Activated naive CD4-positive, alpha-beta T cell treated with anti-CD3 and anti-CD28 coated beads, Interleukin-2, amount 50 U/mL, for 24 hours (primary cell): ENCODE data around the gene NR2F6.

ENCODE experiments used
- H3K27ac Mint-ChIP-seq: one replicate; pipeline ENCODE4 v1.8.0; 2021; ENCODE audit warnings: mild to moderate bottlenecking, mixed read lengths
- H3K27me3 Mint-ChIP-seq: one replicate; pipeline ENCODE4 v1.8.0; 2021; ENCODE audit warnings: mixed read lengths
- H3K36me3 Mint-ChIP-seq: one replicate; pipeline ENCODE4 v1.8.0; 2021; ENCODE audit warnings: mixed read lengths
- H3K4me1 Mint-ChIP-seq: one replicate; pipeline ENCODE4 v1.8.0; 2021; ENCODE audit warnings: mixed read lengths
- H3K4me3 Mint-ChIP-seq: one replicate; pipeline ENCODE4 v1.8.0; 2021; ENCODE audit warnings: mild to moderate bottlenecking, mixed read lengths
- H3K9me3 Mint-ChIP-seq: one replicate; pipeline ENCODE4 v1.8.0; 2021; ENCODE audit warnings: mixed read lengths

The NR2F6 gene

DNA sequence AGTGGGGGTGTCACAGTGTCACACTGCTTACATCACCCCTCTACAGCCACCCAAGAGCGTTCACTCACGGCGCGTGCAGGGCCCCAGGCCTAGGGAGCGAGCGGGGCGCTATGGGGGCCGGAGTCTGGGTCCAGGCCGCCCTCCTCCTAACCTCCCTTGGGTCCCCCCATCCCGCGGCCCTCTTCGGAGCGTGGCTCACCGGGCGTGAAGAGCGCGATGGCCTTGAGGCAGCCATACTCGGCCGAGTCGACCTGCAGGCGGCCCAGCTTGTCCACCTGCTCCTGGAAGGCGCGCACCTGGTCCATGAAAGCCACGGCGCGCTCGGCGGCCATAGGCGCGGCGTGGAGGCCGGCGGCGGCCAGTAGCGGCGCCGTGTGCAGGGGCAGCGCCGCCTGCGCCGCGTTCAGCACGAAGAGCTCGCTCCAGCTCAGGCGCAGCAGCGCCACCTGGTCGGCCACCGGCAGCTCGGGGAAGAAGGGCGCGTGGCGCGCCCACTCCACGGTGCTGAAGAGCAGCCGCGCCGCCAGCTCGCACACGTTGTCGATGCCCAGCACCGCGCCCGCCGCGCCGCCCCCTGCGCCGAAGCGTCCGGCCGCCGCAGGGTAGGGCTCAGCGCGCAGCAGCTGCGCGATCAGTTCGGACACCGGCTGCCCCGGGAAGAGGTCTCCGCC is 10.3 kb downstream of the NR2F6 start:
- peak overlapping the region; percentile 84 for H3K4me3 Mint-ChIP-seq
- peak overlapping the region; percentile 80 for H3K27ac Mint-ChIP-seq
- peaks cover 15% of the 10 kb centered on the region for H3K4me1 Mint-ChIP-seq
- H3K9me3 Mint-ChIP-seq: no peaks in the 10 kb centered on the region
- no peaks in the 10 kb centered on the region for H3K27me3 Mint-ChIP-seq
- H3K36me3 Mint-ChIP-seq: no peaks in the 10 kb centered on the region

DNA sequence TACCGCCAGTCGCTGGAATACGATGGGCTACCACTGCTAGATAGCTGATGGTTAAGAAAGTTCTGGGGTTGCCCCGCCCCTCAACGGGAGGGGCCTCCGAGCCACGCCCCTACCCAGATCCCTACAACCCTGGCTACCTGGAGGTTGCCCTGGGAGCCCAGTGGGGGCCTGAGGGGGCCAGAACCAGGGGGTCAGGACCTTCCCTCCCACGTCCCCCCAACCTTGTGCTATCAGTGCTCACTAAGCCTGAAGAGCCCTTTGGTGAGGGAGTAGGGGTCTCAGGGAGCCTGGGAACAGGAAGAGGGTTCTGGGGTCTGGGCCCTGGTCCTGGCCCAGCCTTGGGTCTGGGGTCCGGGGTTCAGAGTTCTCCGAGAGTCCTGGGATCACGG is 10.8 kb downstream of the NR2F6 start:
- H3K4me3 Mint-ChIP-seq: peak overlapping the region; percentile 84
- no peaks in the 10 kb centered on the region for H3K9me3 Mint-ChIP-seq
- H3K4me1 Mint-ChIP-seq: peaks cover 15% of the 10 kb centered on the region
- no peaks in the 10 kb centered on the region for H3K27me3 Mint-ChIP-seq
- H3K27ac Mint-ChIP-seq: peak overlapping the region; percentile 80
- no peaks in the 10 kb centered on the region for H3K36me3 Mint-ChIP-seq

DNA sequence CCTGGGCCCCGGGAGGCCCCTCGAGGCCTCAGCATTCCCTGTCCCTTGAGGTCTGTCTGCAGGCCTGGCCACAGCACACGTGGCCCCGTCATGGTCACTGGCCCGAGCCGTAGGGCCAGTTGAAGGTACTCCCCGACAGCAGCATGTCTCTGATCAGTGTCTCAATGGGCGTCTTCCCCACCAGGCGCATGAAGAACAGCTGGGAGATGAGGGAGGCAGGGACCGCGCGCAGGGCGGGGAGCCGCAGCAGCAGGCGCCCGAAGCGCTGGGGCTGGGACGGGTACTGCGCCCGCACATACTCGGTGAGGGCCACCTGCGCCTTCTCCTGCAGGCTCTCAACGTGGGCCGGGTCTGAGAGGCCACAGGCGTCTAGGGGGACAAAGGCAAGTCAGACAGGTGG is 13.5 kb downstream of the NR2F6 start:
- Mint-ChIP-seq H3K4me3 (no peak overlapping the region), H3K27ac (no peak overlapping the region)

DNA sequence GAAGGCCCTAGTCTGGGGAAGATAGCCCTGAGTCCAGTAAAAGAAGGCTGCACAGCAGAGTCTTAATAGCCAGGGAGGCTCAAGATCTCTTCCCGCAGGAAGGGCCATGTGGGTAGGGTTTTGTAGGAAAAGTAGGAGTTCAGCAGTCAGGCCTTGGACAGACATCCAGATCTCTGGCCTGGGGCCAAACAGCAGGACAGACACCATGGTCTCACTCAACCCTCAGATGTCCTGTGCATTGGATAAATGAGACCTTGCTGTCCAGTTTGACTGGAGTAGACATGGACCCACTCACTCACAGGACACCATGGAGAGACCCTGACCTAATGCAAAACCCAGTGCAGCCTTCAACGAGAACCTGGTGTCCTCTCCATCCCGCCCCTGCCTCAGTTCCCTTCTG is 15.8 kb downstream of the NR2F6 start:
- H3K4me1 Mint-ChIP-seq: peaks cover 15% of the 10 kb centered on the region
- no peak overlapping the region for H3K4me3 Mint-ChIP-seq
- H3K27ac Mint-ChIP-seq: no peak overlapping the region
- no peaks in the 10 kb centered on the region for H3K27me3 Mint-ChIP-seq
- no peaks in the 10 kb centered on the region for H3K36me3 Mint-ChIP-seq
- H3K9me3 Mint-ChIP-seq: no peaks in the 10 kb centered on the region

More for the DNA sequence above, 13.5 kb downstream of the NR2F6 start:
- no peaks in the 10 kb centered on the region for H3K9me3 Mint-ChIP-seq
- H3K27me3 Mint-ChIP-seq: no peaks in the 10 kb centered on the region
- no peaks in the 10 kb centered on the region for H3K36me3 Mint-ChIP-seq
- H3K4me1 Mint-ChIP-seq: peaks cover 11% of the 10 kb centered on the region

DNA sequence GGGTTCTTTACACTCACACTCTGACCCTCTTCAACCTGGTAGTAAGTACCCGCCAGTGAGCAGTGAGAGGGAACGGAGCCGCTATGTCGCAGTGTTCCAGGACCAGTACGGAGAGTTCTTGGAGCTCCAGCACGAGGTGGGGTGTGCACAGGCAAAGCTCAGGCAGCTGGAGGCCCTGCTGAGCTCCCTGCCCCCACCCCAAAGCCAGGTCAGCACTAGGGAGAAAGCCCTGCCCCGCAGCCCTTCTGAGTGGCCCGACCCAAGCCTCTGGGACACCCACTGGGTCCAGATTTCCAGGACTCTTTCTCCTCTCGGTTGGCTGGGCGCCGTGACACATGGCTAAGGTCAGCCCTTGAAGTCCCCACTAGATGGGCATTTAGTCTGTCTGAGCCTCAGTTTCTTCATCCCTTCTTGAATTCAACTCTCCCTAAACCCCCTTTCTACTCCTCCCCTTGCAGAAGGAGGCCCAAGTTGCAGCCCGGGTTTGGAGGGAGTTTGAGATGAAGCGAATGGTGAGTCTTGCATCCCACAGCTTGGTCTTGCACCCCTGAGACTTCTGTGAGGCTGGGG is 17.8 kb downstream of the NR2F6 start:
- Mint-ChIP-seq H3K27ac (peak overlapping the region; percentile 35), H3K9me3 (no peaks in the 10 kb centered on the region), H3K4me1 (peaks cover 4% of the 10 kb centered on the region), H3K27me3 (no peaks in the 10 kb centered on the region), H3K4me3 (peak overlapping the region; percentile 30), H3K36me3 (no peaks in the 10 kb centered on the region)

DNA sequence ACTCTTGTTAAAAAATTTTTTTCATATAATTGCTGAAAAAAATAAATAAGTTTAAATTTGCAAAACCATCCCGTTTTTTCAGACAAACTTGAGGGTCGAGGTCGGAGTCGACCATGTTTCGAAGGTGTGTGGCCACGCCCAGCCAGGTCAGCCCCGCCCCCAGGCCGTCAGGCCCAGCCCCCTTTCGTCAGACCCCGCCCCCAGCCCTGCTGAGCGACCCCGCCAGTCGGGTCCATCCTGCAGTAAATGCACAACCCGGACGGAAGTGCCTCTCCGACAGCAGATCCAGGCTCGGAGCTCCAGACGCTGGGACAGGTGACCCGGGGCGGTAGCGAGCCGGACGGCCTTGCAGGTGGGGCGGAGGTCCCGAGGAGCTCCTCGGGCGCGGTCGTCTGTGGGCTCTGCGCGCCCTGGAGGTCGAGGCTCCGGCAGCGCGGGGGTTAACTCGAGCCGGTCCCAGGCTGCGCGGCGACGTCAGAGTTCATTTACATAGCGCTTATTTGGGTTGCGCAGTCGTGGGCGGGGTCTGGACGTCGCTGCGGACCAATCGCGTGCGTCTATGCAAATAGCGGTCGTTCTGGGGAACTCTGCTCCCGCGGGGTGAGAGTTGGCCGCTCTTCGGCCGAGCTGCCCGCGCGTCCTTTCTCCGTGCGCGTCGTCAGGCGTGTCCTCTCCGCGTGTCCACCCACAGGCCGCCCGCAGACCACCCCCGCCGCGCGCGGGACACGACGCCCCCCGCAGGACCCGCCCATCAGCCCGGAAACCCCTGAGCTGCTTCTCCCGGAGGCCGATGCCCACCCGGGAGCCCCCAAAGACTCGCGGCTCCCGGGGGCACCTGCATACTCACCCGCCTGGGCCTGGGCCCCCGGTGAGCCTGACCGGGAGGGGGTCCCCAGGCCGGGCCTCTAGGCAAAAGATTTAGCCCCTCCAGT is 19.5 kb downstream of the NR2F6 start, which contains the start of gene OCEL1:
TSS of gene OCEL1 (plus strand) at position 225 of the 932 bp plus-strand sequence. CDS start at position 247, 22 bp downstream.
- Mint-ChIP-seq H3K4me1 (peaks cover 4% of the 10 kb centered on the region), H3K9me3 (no peaks in the 10 kb centered on the region), H3K4me3 (peak within 1 kb of the TSS; percentile 86)

DNA sequence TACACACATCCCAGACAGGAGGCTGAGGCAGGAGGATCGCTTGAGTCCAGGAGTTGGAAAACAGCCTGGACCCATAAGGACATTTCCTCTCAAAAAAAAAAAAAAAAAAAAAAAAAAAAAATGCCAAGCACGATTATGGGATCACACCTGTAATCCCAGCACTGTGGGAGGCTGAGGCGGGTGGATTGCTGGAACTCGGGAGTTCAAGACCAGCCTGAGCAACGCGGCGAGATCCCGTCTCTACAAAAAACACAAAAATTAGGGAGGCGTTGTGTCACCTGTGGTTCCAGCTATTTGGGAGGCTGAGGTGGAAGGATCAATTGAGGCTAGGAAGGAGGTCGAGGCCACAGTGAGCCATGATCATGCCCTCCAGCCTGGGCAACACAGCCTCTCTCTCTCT is 20.7 kb downstream of the NR2F6 start:
- H3K27ac Mint-ChIP-seq: no peak overlapping the region
- H3K9me3 Mint-ChIP-seq: no peaks in the 10 kb centered on the region
- H3K4me3 Mint-ChIP-seq: peak overlapping the region; percentile 36
- no peaks in the 10 kb centered on the region for H3K27me3 Mint-ChIP-seq
- no peaks in the 10 kb centered on the region for H3K36me3 Mint-ChIP-seq
- peaks cover 4% of the 10 kb centered on the region for H3K4me1 Mint-ChIP-seq

More for the DNA sequence above, 19.5 kb downstream of the NR2F6 start, which contains the start of gene OCEL1:
- no peaks in the 10 kb centered on the region for H3K27me3 Mint-ChIP-seq
- H3K27ac Mint-ChIP-seq: peak within 1 kb of the TSS; percentile 82
- no peaks in the 10 kb centered on the region for H3K36me3 Mint-ChIP-seq

DNA sequence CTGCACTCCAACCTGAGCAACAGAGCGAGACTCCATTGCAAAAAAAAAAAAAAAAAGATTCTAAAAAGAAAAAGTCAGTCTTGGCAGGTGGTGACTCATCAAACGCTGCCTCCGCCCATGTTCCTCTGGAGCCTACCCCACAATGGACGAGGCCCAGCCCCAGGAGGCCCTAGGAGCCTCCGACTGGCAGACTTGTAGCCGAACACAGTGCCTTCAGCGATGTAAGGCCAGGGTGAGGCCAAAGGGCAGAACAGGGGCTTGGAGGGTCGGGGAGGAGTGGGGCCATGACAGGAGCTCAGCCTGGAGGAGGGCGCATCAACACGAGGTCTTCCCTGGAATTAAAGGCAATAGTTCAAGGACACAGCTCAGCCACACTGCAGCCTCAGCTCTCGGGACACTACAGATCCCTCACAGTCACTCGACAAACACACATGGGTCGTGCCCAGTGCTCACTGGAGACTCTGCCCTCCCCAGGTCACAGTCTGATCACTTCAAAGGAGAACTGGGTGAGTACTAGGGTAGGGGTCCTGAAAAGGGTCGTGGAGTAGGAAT is 25.4 kb downstream of the NR2F6 start:
- Mint-ChIP-seq H3K27ac (no peak overlapping the region), H3K4me1 (peaks cover 7% of the 10 kb centered on the region), H3K4me3 (no peak overlapping the region), H3K27me3 (no peaks in the 10 kb centered on the region), H3K9me3 (no peaks in the 10 kb centered on the region), H3K36me3 (peaks cover 9% of the 10 kb centered on the region)

DNA sequence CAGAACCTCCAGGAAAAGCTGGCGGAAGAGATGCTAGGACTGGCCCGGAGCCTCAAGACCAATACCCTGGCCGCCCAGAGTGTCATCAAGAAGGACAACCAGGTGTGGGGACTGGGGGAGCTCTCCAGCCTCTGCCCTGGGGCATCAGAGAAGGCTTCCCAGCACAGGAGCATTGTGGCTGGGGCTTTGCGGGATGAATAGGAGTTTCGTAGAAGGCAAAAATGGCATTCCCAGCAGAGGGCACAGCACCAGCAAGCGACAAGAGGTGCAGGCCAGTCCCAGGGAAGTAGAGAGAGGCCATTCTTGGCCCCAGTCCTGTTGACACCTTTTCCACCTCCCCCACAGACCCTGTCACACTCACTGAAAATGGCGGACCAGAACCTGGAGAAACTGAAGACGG is 26.4 kb downstream of the NR2F6 start:
- H3K4me3 Mint-ChIP-seq: no peak overlapping the region
- H3K27ac Mint-ChIP-seq: no peak overlapping the region

DNA sequence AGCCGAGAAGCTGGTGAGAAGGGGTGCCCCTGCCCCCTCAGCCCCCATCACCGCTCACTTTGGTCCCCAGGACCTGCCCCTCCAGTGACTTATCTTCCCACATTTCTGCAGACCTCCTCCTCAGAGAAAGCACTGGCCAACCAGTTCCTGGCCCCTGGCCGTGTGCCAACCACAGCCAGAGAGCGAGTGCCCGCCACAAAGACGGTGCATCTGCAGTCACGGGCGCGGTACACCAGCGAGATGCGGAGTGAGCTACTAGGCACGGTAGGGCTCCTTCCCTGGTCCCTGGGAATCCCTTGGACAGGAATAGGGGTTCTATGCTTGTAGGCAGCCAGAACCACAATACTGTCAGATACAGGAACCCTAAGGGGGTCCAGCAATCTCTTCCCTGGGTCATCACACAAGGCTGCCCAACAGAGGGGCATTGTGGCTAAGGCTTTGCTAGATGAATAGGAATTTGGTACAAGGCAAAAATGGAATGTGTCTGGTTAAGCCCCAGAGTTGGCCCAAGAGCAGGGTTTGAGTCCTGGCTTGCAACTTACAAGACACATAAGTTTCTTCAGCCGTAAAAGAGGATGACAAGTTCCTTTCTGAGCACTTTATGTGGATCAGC is 29.6 kb downstream of the NR2F6 start:
- peak overlapping the region; percentile 95 for H3K4me3 Mint-ChIP-seq
- no peaks in the 10 kb centered on the region for H3K27me3 Mint-ChIP-seq
- peaks cover 14% of the 10 kb centered on the region for H3K36me3 Mint-ChIP-seq
- H3K27ac Mint-ChIP-seq: peak overlapping the region; percentile 65
- H3K4me1 Mint-ChIP-seq: peaks cover 15% of the 10 kb centered on the region
- H3K9me3 Mint-ChIP-seq: no peaks in the 10 kb centered on the region

More for the DNA sequence above, 26.4 kb downstream of the NR2F6 start:
- no peaks in the 10 kb centered on the region for H3K27me3 Mint-ChIP-seq
- peaks cover 12% of the 10 kb centered on the region for H3K36me3 Mint-ChIP-seq
- H3K4me1 Mint-ChIP-seq: peaks cover 15% of the 10 kb centered on the region
- H3K9me3 Mint-ChIP-seq: no peaks in the 10 kb centered on the region

DNA sequence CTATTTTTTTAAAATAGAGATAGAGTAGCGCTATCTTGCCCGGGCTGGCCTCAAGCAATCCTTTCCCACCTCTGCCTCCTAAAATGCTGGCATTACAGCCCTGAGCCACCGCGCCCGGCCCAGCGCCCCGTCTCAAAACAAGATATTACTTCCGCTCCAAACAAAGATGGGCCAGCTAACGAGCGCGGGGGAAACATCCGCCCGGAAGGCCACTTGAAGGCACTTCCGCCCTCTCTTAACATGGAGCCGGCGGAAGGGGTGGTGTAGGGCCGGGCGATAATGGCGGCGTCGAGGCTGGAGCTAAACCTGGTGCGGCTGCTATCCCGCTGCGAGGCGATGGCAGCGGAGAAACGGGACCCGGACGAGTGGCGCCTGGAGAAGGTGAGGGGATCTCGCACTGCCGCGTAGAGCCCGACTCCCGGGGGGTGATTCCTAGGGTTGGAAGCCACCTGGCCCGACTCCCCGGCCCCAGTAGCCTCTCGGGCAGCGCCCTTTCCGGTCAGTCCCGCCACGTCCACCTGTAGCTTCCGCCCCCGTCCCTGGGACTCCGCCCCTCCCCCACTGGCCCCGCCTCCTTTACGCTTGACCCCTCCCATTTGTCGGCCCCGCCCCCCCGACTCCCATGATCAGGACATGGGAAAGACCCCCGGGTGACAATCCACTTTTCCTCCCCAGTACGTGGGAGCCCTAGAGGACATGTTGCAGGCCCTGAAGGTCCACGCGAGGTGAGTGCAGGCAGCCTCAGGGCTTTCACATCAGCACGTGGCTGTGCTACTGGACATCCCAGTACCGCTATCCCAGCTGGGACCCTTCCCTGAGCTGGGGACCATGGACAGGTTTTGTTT is 30.4 kb downstream of the NR2F6 start, which contains the start of gene USE1:
TSS of gene USE1 (plus strand) at position 231 of the 845 bp plus-strand sequence. CDS start at position 280, 49 bp downstream.
- H3K4me1 Mint-ChIP-seq: peaks cover 15% of the 10 kb centered on the region
- H3K4me3 Mint-ChIP-seq: peak within 1 kb of the TSS; percentile 95
- H3K9me3 Mint-ChIP-seq: no peaks in the 10 kb centered on the region
- peaks cover 14% of the 10 kb centered on the region for H3K36me3 Mint-ChIP-seq
- H3K27me3 Mint-ChIP-seq: no peaks in the 10 kb centered on the region
- peak within 1 kb of the TSS; percentile 99 for H3K27ac Mint-ChIP-seq

DNA sequence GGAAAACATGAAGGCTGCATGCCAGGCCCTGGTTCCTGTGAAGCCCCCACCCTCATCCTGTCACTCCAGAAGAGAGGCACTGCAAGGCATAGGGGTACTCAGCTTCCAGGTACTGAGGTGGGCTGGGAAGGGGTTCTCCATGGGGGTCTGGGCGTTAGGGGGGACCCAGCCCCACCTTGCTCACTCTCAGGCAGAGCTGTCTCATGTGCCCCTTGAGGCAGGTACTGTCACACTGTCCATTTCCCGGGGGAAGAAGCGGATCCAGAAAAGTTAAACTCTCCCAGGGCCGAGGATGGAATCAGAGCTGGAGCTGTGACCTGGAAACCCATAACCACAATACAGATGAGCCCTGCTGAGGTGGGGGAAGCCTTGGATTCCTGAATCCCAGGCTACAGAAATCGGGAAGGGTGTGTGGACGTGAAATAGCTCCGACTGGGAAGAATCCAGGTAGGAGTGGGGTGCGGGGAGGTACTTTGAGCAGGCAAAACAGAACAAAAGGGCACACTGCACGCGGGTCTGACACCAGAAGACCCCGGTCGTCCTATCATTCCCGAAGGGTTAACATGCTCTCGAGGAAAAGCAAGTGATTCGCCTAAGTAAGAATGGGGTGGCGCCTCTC is 31.1 kb downstream of the NR2F6 start:
- H3K27ac Mint-ChIP-seq: peak overlapping the region; percentile 99
- H3K27me3 Mint-ChIP-seq: no peaks in the 10 kb centered on the region
- H3K4me1 Mint-ChIP-seq: peaks cover 15% of the 10 kb centered on the region
- peak overlapping the region; percentile 95 for H3K4me3 Mint-ChIP-seq
- peaks cover 14% of the 10 kb centered on the region for H3K36me3 Mint-ChIP-seq
- no peaks in the 10 kb centered on the region for H3K9me3 Mint-ChIP-seq

DNA sequence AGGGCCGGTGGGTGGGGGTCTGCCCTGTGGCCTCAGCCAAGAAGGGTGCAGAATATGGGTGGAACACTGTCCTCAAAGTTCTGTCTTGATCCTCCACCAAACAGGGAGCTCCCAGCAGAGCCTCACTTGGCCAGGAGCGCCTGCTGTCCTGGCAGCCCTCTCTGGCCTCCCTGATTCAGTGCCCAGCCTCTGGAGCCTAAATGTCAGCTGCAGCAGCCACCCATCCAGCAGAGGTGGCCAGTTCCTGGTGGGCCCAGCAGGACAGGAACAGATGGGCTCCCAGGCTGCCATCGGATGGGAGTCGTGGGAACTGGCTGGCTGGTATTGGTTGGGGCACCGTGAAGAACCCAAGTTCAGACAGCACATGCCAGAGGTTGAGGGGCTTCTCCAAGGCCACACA is 32.4 kb downstream of the NR2F6 start:
- Mint-ChIP-seq H3K27me3 (no peaks in the 10 kb centered on the region), H3K4me1 (peaks cover 14% of the 10 kb centered on the region), H3K36me3 (peaks cover 13% of the 10 kb centered on the region), H3K27ac (peak overlapping the region; percentile 51), H3K4me3 (no peak overlapping the region), H3K9me3 (no peaks in the 10 kb centered on the region)
